Stimulated activated CD8-positive, alpha-beta memory T cell treated with anti-CD3 and anti-CD28 coated beads, Interleukin-2, amount 100 ng/mL, for 1 hour (primary cell): ENCODE data around the gene ARAP1.

Experiments used
- DNase-seq, 2 donors: peaks; one replicate each; pipeline ENCODE4 v3.0.0-alpha.2; 2020; ENCODE audit warnings: low read depth in 2 of 2

Gene ARAP1

DNA sequence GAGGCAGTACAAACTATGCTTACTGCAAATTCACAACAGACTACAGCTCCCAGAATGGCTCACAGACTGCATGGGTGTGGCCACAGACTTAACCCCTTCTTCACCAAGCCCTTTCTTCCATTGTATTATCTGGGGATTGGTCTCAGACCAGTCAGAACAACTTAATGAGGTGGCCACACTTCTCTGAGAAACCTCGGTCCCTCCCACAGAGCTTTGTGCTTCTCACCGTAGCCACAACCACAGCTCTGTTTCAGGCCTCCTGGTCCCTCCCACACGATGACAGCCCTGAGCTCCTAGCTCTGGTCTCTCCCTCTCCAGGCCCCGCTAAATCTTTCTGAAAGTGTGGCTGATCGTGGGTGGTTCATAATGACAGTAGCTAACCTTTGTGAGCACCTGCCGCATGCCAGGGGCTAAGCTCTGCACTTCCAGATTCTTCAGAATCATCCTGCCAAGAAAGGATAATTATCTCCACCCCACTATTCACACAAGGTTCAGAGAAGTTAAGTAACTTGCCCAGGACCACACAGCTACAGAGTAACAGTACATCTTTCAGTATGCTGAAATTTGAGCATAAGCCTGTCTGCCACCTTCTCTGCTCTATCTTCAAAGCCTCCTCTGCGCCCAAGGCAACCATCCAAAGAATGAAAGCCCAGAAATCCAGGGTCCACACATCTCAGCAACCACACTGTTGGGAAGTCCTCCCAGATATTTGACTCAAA lies 83.4 kb downstream of the ARAP1 start:
- no peak for DNase-seq

DNA sequence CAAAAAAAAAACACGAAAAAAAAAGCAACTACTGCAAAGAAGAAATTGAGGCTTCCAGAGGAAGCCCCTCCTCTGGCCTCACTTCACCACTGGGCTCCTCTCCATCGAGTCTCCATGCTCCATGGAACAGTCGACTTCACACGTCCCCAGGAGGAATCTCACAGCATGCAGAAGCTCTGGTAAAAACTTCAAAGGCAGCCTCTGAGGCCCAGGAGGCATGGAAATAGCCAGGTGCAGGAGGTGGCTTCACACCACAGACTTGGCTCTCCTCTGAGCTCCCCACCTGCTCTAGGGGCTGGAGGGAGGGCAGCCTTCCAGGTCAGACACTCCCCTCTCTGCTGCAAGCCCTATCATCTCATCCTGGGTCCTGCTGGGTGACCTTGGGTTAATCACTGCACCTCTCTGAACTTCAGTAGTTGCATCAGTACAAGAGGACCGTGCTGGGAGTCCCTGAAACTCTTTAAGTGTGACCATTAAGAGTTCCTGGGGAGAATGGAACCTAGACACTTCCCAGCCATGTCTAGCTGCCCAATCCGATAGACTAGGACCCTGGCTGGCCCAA lies 86.2 kb downstream of the ARAP1 start:
- DNase-seq: no peak

DNA sequence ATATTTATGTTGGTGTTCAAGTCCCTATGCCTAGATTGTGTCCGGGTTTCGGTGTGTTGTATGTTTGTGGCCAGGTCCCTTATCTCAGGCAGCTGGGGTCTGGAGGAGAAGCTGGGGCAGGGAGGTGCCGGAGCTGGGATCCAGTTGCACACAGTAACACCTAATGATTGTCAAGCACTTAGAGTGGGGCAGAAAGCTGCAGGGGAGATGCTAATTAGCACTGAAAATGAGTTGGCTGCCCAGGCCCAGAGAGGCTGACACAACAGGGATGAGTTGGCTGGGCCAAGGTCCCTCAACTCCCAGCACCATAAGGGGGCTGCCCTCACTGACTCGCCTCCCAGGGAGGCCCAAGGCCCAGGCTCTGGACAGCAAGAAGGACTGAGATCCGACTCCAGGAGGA lies 90.2 kb downstream of the ARAP1 start:
- DNase-seq: no peak

DNA sequence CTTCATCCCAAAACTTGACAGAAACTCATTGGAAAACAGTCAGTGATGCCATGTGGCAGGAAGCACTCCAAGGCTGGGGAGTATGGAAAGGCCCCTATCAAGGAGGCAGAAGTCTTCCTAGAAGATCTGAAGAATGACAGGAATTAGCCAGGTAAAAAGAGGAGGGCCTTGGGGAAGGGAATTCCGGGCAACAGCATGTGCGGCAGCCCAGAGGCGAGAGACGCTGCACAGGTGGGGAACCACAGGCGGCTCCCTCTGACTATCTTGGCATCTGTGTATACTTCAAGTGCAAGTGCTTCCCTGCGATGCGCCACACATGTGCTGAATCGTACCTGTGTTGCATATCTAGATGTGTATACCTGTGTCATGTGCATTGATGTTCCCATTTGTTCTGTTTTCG lies 90.7 kb downstream of the ARAP1 start:
- DNase-seq: no peak

DNA sequence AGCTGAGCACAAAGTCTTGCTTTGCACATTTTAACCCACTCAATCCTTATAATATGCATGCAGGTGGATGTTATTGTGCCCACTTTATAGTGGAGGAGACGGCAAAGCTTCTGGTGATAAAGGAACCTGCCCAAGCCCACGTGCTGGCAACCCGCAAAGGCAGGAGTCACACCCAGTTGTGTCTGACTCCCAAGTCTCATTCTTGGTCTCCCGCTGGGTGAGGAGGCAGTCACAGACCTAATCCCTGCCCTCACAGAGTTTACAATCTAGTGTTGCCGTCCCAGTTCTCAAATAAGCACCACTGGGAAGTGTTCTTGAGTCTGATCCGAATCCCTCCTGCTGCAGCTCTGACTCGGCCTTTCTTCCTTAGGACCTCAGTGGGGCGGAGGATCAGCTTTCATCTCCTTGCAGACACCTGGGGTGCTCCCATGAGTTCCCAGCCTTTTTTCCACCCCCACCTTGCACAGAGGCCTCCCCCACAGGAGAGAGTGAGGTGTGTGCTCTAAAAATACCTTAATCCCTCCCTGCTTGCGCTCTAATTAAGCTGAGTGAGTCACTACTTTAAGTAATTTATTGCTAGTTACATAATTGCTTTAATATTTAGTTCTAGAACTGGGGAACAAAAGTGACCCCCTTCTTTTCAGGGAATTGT lies 93.1 kb downstream of the ARAP1 start:
- DNase-seq: no peak

DNA sequence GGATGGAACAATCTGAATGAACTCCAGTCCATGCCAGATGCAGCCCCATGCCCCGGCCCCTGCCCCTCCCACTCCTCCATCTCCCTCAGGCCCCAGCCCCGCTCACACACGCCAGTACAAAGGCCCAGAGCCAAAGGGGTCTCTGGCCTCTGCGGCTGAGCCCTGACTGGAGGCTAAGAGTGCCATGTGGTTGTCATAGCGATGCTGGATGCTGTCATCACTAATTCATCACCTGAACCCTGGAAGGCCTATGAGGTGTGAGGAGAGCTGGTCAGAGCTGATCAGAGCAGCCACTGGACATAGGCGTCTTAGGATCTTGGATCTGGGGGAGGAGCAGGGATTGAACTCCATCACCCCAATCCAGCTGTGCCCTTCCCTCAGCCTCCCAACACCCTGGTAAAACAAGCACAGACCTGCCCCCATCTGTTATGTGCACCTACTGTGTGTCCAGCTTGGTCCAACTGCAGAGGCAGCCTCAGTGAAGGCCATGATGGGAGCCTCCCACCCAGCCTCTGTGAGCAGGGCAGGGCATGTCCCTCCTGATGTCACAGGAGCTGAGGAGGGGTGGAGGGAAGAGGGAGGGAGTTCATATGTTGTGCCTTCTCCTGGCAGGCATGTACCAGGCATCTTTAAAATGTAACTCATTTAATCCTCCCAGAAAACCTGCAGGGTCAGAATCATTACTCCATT lies 94.7 kb downstream of the ARAP1 start:
- DNase-seq: no peak

DNA sequence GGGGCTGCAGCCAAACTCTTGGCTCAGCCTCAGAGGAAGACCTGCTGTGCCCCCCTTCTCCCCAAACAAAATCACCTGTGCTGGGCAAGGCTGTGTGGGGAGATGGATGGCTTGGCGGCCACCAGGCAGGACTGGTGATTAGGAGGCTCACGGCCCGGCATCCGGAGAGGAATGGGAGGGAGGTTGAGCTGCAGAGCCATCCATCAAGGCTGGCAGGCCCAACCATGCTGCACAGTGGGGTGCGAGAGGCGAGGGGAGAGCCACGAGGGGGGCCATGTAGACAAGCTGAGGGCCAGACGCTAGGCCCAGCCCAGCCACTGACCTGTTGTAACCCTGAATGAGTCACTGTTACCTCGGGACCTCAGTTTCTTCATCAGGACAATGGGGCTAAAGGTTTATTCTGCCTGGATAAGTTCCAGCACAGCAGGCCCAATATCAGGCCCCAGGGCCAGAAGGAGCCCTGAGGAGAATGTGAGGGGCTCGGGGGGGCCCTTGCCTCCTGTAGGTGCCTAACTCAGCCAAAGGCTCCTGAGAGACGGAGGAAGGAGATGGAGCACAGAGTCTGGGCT lies 96.2 kb downstream of the ARAP1 start:
- DNase-seq: no peak

DNA sequence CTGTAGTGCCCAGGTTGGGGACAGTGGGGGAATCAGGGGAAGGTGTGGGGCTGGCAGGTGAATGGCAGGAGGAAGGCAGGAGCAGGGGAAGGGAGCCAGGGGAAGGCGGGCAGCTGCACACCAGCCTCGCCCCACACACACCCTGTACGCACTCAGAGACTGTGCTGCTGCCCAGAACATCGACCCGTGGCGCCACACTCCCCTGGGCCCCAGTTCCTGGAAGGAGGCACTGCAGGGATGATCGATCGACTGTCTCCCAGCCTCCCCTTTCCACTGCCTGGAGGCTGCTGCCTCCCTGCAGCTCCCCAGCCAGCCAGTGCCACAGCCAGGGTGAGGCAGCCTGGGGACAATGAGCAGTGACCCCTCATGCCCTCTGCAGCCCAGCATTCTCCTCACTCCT lies 97.2 kb downstream of the ARAP1 start:
- no peak for DNase-seq

DNA sequence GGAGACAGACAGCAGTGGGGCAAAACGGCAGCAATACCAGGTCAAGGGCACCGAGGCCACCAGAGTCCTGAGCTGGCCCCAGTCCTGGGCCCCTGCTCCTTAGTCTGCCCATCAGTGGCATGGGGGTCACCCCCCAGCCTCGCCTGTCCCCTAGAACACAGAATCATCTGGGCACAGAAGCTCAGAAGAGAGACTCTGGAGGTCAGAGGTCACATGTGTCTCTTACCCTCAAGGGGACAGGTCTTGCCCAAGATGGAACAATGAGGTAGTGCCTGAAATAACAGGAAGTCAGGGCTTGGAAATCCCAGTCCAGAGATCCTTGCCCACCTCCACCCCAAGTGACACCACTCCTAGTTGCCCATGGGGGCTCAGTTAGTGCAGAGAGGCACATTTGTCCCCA lies 98.6 kb downstream of the ARAP1 start:
- DNase-seq: no peak

DNA sequence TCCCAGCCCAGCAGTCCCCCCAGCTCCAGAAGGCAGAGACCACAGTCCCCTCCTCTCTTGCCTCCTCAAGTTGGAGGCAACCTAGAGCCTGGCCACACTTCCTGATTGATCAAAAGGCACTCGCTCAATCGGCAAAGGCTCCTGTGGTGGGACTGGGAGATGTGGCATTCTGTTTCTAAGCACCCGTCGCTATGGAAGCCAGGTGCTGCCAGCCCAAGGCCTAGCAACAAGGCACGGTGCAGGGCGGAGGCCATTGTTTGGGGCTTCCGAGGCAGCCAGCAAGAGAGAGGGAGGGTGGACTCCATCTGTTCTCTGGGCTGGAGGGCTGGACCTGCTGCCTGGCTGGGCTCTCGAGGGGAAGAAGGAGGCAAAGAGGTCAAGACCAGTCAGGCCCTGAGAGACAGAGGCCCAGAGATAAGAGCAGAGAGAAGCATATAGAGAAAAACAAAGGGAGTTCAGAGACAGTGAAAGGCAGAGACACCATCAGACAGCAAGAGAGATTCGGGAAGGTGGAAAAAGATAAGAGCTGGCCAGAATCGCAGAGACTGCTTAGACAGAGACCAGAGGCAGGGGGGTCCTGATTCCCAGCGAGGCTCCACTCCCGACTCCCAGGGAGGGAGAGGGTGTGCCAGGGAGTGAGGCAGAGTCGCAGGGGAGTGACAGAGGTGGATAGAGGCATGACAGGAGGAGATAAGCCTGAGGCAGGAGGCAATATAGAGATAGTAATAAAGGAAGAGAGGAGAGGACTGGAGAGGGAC lies 99.2 kb downstream of the ARAP1 start:
- no peak for DNase-seq

DNA sequence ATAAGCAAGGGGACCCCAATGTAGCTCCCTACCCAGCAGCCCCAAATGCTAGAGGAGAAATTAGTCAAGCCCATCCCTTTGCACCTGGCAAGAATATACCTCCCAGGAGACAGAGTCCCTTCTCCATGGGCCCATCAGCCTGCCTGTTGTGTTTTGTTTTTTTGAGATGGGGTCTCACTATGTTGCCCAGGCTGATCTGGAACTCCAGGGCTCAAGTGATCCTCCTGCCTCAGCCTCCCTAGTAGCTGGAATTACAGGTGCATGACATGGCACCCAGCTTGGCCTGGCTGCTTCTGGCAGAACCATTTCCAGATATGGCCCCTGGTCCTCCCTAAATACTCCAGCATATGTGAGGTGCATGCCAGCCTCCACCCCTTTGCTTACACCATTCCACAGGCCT lies 100.1 kb downstream of the ARAP1 start:
- DNase-seq: no peak

DNA sequence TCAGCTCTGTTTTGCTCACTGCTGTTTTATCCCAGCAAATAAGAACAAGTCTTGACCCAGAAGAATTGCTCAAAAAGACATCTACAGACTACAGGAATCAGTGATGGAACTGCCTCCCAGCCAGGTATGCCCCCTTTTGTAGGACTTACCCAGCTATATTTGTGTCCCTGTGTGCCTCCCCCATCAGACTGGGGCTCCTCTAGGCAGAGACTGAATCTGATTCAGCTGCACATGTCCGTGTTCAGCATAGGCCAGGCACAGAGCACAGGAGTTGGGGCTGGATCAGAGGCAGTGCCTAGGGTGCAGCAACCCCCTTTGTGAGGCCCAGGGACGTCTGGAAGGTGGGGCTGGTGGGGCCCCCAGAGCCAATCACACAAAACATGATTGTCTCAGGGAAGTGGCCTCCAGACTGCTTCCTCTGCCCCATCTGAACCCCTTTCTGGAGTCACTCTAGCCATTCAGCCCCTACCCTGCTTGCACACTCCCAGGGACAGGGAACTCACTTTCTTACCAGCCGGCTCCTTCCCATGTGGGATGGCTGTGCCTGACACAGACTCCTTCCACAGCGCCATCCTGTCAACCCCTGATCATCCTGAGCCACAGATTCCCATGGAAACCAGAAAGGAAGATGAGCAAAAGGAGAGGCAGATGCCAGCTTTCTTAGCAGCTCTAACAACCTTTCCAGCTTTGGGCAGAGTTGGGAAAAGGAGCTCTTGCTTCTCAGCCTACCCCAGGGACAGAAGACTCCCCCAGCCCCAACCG lies 102.8 kb downstream of the ARAP1 start:
- DNase-seq: no peak

DNA sequence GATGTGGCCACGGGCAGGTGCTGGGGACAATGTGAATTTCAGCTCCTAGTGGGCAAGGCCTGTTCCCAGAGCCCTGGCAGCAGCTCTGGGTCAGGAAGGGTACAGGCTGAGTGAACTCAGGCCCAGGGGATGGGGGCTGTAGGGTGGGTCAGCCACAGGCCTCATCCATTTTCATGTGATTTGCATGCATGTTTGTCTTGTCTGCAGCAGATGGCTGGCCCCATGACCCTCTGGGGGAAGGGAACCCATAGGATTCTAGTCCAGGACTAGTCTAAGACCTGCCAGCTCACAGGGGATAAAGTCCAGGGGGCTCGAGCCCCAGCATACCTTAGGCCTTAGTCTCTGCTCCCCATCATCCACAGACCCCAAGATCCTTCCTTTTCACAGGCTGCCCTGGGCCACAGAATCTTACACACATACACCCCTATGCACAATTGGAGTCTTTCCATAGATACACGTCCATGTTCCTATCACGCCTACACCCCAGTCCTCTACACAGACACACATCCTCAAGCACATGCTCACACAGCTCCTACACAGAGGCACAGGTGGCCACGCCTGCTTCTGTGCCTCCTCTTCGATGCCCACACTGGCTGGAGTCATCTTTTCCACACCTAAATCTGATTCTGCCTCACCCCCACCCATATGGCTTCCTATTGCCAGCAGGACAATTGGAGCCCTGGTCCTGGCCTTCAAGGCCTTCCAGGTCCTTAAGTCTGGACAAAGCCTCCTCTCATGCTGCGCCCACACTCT lies 103.6 kb downstream of the ARAP1 start:
- no peak for DNase-seq

DNA sequence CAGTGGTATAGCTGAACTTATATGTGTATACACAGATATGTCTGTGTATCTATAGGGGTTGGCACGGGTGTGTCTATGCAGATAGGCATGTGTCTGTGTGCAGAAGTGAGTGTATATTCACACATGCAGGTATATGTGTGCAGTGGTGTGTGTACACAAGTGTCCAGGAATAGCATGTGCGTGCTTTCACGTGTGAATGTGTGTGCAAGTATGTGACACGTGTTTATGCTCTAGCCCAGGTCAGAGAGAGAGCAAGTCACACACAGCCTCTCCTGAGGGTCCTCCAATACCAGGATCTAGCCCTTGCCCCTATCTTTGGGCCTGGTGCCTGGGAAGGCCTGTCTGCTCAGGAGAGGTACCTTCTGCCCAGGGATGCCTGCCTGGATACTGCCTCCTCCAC lies 104.3 kb downstream of the ARAP1 start:
- no peak for DNase-seq

DNA sequence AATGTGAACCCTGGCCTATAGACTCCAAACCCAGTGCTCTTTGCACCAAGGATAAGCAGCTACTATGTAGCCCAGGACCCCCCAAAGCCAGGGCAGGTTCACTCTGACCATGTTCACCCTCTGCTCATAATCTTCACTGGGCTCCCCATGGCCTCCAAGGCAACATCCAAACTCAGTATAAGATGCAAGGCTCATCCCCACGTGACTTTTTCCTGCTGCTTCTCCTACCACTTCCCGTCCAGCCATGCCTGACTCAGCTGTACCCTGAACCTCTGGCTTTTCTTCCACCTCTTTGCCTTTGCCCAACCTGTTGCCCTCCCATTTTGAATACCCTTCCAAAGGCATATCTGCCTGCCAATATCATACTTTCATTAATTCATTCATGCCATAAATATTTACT lies 105.7 kb downstream of the ARAP1 start:
- DNase-seq: no peak

DNA sequence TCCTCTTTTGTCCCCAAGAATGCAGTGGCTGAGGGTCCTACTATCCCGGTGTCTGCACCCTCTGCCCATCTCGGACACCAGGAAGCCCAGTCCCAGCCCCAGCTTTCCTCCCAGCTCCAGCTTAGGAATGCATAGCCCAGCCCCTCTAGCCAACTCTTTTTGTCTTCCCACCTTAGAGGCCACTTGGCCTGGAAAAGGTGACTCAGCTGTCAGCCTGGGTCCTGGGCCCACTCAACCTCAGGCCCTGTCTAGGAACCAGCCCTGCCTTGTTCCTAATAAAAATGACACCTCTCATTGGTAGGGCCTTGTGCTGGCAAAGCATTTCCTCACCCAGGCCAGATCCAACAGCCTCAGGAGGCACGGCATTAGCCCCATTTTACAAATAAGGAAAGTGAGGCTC lies 106.2 kb downstream of the ARAP1 start:
- no peak for DNase-seq

DNA sequence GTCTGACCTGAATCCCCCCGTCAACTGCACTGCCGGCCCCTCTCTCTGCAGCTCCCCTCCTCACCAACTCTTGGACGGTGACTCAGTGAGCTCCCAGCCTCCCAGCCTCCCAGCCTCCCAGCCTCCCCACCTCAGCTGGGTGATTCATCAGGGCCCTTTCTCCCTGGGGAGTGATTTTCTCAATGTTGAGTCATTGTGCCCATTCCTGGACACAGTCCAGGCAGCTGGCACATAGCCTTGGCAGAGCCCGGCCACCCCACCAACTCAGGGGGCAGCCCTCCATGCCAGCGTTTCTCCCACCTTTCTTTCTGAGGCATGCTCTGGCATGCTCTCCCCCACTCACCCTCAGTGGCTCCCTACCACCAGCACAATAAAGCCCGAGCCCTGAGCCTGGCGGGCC lies 108.7 kb downstream of the ARAP1 start:
- no peak for DNase-seq

DNA sequence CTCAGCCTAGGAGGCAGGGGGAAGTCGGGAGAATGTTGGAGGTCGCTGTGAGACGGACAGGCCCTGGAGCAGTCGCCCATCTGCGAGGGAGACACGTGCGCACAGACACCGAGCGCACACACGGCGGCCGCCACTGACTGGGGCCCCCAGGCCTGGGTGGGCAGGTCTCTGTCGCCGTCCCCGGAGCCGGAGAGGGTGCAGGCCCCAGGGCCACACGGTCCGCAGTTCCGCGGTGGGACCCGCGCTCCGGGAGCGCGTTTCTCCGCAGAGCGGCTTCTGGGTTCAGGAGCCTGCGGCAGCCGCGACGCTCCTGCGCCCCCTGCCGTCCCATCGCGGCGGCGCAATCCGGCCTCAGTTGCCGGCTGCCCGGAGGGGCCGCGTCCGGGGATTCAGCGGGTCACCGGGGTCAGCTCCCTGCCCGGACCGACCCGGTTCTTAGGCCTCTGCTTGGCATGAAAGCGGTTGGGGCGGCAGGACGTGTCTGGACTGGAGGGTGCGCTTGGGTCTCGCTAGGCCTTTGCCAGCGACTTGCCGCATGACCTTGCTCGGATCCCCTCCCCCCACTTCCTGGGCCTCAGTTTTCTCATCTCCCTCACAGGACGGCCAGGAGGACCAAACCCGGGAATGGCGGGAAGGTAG lies 109.2 kb downstream of the ARAP1 start:
- peak; percentile 35 to 38 for DNase-seq

DNA sequence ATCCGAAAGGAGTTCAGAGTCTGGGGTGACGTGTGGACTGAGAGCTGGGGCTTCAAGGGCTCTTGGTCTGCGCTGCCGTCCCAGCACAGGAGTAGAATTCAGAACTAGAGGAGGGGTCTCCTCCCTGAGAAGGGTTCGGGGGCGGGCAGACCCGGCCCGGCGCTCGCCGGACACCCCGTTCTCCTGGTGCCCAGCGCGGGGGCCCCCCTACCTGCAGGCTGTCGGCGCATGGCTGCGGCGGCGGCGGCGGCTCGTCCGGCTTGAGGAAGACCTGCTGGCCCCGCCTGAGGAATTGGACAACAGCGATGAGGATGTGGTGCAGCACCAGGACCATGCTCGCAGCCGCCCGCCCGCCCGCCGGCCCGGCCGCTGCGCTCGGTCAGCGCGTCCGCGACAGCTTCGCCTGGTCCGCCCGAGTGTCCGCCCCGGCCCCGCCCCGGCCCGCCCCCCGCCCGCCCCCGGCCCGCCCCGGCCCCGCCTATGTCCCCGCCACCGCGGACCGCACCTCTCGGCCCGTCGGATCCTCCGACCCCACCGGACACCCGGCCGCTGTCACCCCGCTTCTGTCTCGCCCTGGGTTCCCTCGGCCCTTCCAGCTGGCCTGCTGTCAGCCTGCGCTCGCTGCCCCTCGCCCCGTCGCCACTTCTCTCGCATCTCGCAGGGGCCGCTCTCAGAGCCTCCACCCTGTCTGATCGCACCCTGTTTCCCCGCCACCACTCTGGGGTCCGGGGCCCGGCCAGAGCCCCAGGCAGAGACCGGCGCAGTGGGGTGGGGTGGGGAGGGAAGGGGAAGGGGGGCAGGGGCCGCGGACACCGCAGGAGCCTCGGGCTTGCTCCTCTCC lies 109.9 kb downstream of the ARAP1 start:
- DNase-seq: no peak
